Gastroesophageal sphincter (tissue), 3 donors: Measurements from ENCODE around the gene PLCB4.

Experiments
- CTCF ChIP-seq, 4 experiments: fragments of 200-600 bp in 2 of 4; fragments of 450-650 bp in 2 of 4; sonication (generic) in 1 of 4; IDR thresholded peaks; one replicate each; pipeline ENCODE4 v1.5.1; 2017 to 2019; ENCODE audit warnings: antibody characterized with exemption in 4 of 4, mild to moderate bottlenecking in 2 of 4, moderate library complexity in 2 of 4
- POLR2A ChIP-seq, 2 donors: fragments of 450-650 bp; IDR thresholded peaks; one replicate each; pipeline ENCODE4 v1.6.1; 2017; ENCODE audit warnings: antibody characterized with exemption in 2 of 2, mild to moderate bottlenecking in 2 of 2, moderate library complexity in 1 of 2

- TF ChIP-seq CTCF (IDR thresholded peaks at IDR 0.05) (no peak), POLR2A (IDR thresholded peaks at IDR 0.05) (no peak)
Observed at GRCh38 chr20:9038791-9039535, 29.9 kb upstream of the PLCB4 start.
